ENCODE data around the gene PRKCE. TPM values are rescaled to one million over a fixed set of nuclear protein-coding genes. Genes with fewer than 3 reads are reported as not detected.
"Not testable (repeated sequence)": the region's sequence is repeated elsewhere in the genome, so short reads cannot be mapped to it uniquely, and the experiment has no call there.

The PRKCE gene
- total RNA-seq, 1 donor from 2014 or later, result 13.7 TPM

DNA sequence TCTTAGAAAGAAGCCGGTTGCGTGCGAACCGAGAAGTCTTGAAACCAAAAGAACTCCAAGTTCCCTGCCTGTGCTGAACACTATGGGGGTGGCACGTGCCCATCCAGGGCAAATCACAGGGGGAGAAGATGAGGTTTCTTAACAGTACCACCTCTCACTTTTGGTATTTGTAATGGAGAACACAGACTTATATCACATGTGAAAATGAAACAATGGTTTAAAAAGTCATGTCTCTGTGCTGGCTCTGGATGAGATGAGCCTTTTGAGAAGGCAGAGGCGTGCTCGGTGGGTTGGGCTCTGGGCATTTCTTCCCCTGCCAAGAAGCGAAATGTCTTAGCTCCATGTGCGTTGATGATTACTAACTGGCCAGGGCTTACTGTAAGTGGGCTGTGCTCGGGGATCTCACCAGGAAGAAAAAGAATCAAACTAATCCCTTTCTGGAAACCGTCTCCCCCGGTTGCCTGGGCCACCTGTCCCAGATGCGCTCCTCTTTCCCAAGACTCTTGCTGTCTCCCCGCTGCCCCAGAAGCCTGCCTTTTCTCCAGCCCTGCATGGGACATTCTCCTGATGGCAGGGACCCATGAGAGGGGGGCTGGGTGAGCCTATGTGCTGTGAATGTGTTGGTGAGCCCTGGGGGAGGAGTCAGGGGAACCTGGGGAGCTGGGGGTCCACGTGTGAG lies 252.9 kb downstream of the PRKCE start:
- intact Hi-C loops (cut with micrococcal nuclease), result loop anchor here (5.0 kb wide), 1 partner anchor 57 kb away; no protein-coding TSS in a partner anchor

DNA sequence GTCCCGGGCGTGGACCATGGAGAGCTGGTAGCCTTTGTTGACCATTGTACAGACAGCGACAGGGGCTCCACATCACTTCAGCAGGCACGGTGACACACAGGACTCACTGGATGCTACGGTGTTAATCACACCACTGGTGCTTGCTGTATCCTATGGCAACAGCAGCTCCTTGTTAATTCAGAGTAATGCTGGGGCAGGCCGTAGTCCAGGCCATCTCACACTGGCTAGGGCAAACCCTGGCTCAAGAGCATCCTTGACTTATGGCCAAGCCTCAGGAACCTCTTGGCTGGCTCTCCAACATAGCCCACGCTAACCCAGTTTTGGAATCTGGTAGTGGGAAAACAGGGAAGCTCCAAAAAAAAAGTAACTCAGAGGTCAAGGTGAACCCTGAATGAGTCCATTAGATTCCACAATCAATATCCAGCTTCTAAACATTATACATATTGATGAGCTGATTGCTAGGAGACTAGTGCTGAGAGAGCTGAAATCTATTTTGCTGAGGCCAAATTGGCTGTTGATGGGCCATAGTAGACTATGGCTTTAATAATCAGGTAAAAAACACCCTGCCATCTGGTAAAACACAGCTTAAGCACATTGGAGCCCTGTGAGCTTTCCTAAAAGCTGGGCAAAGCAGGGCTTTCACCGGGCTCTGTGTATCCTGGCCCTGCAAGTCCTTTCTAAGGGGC lies 253.6 kb downstream of the PRKCE start:
- intact Hi-C loops (cut with micrococcal nuclease), result loop anchor here (5.0 kb wide), 1 partner anchor 58 kb away; no protein-coding TSS in a partner anchor

DNA sequence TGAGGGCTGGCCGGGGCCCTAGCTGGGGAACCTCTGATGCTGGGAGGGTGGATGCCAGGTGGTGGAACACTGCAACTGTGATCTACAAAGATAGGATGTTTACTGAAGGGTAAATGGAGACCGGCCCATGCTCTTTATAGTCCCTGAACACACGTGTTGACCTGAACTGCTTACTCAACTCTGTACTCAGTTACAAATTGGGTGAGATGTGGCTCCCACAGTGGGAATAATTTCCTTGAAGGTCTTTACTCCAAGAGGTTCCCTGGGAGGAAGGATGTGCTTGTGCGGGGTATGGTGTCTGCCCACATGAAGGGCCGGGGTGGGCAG lies 254.1 kb downstream of the PRKCE start:
- intact Hi-C loops (cut with micrococcal nuclease), result no loop called here

DNA sequence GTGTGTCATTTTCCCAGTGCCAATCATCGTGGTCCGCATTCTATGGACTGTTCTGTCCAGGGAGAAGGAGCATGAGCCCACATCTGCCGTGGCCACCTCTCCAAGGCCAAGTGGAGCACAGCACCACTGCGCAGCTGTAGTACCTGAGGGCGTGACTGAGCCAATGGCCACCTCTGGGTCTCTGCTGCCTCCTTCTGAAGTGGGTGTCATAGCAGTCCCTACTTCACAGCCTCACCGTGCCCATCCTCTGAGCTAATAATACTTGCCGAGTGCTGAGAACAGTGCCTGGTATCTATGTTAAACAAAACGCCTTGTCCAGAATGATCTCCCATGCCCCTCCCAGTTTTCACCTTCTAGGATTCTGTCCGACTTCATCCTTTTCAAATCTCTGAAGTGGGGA lies 256.1 kb downstream of the PRKCE start:
- intact Hi-C loops (cut with micrococcal nuclease), result no loop called here

DNA sequence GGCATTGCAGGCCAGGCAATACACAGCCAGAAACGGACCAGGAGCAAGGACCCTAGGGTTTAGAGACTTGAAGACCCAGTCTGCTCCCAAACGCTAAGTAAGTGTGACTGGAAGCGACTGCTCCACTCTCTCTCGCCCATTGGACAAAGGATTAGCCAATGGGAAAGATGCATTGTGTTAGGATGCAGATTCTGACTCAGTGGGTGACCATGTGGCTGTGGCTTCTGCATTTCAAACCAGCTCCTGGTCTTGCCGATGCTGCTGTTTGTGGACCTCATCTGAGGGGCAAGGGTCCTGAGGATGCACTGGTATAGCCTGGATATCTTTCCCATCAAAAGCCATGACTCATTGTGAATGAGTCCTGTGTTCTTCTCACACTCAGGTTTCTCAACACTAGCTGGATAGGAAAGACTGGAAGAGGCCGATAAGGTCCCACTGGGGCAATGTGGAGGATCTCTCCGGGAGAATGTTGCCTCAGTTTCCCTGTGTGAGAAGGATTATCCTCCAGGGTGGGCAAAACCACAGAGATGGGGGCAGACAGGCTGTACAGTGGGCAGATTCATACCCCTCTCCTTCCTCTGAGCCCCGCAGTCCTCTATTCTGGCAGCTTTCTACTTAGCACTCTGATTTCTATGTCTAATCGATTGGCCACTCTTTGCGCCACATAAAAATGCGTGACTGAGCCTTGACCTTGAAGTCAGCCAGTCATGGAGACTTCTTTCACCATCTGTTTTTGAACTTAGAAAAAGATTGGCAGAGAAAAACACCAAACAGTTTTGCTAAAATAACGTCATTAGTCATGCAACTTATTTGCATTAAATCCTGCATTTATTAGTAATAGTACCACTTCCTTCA lies 257.1 kb downstream of the PRKCE start:
- intact Hi-C loops (cut with micrococcal nuclease), result no loop called here

DNA sequence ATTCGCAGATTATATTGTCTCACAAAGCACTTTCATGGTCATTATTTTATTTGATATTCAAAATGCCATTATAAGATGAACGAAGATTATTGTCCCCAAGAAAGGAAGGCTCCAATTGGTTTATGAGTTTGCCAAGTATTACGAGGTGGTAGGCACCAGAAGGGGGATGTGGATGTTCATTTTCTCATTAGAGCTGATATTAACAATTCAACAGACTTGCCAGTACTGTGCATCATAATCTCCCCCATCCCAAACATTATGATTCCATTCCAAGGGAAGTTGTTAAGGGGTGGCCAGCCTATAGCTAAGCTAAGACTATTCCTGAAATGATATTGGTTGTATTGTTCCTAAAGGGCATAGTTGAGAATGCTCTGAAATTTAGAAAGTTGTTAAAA lies 257.7 kb downstream of the PRKCE start:
- intact Hi-C loops (cut with micrococcal nuclease), result no loop called here

DNA sequence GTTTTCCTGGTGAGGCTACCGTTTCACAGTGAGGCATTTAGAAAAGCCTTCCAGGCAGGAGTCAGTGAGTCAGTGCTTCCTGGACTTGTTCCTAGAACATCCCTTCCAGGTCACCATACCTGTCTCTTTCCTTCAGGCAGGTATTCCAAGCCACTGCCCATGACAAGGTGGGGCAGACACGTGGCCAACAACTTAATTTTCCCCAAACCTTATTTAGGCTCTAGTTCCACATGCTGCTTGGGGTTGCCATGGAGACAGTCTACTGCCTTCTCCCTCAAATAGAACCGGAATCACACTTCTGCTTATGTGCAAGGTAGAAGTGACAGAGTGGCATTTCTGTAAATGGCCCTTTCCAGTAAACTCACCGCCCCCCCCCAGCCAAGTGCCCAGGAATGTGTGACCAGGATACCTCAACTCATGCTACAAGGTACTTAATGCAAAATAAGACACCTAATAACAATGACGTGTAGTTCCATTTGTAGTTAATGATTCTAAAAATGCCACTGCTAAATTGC lies 258.3 kb downstream of the PRKCE start:
- intact Hi-C loops (cut with micrococcal nuclease), result no loop called here

DNA sequence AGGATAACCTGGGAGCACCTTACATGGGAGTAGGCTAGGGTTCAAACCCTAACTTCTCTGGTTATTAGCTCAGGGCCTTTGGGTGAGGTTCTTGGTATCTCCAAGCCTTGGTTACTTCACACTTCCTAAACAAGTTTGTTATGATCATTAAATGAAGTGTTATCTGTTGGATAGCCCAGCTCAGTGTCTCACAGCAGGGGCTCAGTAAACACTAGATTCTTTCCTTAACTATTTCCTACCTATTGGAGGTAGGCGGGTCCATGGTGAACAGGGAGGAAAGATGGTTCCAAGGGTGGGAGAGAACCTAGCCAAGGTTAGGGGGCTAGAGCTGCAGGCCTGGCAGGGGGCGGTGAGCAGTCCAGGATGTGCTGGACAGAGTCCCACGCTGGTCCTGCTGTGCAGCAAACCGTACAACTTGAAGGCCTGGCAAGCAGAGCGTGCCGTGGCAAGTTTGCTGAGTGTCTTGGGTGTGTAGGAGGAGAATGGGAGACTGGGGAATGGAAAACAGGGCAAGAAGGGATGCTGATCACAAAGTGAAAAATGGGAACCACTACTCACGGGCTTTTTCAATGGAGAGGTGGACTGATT lies 259.1 kb downstream of the PRKCE start:
- intact Hi-C loops (cut with micrococcal nuclease), result no loop called here

DNA sequence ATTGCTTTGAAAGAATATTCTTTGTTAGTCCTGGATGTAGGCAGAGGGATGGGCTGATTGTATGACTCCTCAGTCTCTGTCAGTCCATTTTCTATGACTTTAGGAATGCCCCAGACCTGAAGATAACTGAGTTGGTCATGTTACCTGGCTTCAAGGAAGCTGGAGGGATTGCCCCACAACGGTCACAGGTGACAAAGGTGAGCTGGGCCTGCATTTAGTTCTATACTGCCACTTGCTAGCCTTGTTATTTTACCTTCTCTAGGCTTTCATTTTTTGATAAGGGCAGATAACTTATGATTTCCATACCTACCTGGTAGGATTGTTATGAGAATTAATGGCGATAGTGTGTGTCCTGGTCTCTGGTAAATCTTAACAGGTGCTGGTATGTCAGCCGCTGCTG lies 260.1 kb downstream of the PRKCE start:
- intact Hi-C loops (cut with micrococcal nuclease), result no loop called here

DNA sequence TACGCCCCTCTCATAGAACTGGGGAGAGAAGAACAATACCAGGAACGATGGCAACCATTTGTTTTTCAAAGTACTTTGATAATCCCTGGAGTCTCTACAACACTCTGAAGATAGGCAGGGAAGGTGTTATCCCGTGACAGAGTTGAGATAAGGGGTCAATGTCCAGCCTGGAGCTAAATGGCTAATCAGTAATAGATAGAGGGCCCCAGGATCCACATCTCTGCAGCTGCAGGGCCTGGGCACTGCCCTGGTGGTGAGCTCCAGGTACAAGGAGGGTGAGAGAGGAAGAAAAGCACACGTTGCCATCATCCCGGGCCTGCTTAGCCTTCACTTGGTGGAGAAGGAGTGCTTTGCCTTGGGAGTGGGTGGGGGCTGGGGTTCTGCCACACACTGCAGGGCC lies 260.6 kb downstream of the PRKCE start:
- intact Hi-C loops (cut with micrococcal nuclease), result no loop called here

DNA sequence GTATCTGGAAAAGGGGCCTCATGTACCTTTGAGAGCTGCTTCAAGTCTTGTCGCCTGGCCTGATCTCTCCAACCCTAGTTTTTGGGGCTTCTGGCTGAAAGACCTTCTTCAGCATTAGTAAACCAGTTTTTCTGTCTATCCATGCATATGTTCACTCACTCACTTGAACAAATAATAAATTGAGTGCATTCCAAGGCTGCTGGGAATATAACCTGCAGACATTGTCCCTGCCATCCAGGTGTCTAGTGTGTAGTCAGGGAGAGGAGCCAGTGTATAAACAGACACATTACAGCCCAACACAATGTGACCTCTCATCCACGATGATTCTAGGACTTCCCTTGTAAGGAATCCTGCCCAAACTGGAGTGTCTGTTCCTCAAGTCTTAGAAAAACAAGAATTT lies 262.1 kb downstream of the PRKCE start:
- intact Hi-C loops (cut with micrococcal nuclease), result no loop called here

DNA sequence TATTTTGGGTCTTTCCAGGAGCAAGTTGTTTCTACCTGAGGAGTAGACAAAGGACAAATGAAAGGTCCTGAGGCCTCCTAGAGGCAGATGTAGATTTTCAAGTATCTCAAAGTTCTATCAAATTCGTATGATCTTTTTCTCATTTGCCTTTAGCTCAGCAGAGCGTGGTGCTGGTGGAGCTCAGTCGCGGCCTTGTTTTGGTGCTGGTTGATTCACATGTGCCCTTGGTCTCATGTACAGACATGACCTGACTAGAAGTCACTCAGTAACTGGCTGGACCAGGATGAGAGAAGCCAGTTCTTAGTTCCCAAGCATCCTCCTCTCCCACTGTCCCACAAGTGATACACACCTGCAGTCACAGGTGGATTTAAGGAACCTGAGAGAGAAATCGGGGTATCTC lies 264.0 kb downstream of the PRKCE start:
- intact Hi-C loops (cut with micrococcal nuclease), result no loop called here

DNA sequence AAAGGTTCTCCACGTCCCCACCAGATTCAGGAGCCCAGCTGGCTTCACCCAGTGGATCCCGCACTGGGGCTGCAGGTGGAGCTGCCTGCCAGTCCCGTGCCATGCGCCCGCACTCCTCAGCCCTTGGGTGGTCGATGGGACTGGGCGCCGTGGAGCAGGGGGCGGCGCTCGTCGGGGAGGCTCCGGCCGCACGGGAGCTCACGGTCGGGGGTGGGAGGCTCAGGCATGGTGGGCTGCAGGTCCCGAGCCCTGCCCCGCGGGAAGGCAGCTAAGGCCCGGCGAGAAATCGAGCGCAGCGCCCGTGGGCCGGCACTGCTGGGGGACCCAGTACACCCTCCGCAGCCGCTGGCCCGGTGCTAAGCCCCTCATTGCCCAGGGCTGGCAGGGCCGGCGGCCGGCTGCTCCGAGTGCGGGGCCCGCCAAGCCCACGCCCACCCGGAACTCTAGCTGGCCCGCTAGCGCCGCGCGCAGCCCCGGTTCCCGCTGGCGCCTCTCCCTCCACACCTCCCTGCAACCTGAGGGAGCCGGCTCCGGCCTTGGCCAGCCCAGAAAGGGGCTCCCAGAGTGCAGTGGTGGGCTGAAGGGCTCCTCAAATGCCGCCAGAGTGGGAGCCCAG lies 266.2 kb downstream of the PRKCE start:
- intact Hi-C loops (cut with micrococcal nuclease), result not testable (repeated sequence)

DNA sequence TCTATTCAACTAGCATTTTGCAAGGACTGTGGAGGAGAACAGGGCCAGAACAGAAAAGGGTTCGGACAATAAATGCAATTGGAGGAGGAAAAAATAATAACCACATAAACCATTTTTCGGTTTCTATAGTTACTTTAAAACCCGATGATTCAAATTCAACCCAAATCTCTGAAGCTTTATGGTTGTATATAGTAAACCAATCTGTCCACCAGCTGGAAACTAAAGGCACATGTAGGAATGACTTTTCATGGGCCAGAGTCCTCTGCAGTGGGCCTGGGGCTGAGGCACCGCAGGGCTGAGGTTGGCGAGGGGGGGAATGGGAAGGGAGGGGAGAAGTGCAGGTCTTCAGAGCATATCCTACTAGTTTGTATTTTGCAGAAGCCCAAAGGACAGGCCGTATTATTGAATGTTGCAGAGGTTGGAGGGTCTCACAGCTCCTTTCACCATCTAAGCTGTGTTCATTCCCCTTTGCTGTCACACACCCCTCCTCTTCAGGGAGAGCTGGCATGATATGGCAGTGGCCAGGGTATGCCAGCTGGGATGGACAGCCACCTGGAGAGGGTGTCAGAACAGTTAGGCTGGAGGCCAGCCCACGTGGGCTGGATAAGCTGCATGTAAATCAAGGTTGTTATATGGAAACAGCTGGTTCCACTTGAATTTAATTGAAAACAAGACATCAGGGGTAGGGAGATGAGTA lies 267.1 kb downstream of the PRKCE start:
- intact Hi-C loops (cut with micrococcal nuclease), result no loop called here

DNA sequence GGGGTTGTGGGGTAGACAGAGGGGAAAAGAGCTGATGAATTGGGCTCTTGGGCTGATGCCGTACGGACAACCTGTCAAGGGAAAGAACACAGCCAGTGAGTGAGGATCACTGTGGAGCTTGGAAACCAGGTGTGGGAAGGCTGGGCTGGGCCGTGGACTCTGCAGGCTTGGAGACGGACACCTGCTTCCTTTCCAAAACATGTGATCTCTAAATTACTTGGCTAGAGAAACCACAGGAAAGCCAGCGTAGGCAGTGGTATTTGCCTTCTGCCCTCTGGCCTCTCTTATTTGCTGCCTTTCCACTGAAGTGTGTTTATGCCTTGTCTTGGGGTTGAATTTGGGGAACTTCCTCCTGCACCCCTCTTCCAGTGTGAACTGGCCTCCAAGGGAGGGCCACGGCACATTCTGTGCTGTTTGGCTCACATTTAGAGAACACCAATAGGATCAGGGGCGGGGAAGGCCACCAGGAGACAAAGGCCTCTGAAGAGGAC lies 267.7 kb downstream of the PRKCE start:
- intact Hi-C loops (cut with micrococcal nuclease), result no loop called here

DNA sequence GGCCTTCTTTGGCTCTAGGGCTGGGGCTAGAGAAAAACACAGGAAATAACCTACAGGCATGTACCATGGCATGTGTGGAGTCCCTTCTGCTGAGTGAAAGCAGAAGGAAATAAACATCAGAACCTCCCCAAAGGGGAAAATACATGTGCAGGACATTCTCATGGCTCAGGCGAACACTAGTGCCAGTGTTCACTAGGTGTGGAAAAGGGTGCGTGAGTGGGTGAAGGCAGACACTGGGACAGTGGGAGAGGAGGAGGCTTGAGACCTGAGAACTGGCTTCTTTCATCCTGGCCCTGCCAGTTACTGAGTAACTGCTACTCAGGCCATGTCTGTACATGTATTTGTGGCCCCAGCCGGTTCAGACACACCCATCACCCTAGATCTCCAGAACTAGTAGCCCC lies 268.2 kb downstream of the PRKCE start:
- intact Hi-C loops (cut with micrococcal nuclease), result no loop called here

DNA sequence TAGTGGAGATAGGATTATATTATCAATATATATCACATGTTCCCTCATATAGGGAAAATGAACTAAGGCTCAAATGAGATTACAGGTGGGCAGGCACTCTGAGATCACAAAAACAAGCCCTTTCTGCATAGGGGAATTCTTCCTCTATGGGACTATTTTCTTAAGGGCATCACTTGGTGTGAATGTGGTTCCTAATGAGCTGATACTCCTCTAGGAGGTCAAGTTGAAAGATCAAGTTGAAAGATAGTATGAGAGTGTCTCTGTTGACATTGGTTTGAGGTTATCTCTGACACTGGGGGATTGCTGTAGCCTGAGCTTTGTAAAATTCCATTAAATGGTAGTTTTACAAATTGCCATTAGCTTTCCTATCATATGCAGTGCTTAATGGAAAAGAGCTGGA lies 270.4 kb downstream of the PRKCE start:
- intact Hi-C loops (cut with micrococcal nuclease), result no loop called here

DNA sequence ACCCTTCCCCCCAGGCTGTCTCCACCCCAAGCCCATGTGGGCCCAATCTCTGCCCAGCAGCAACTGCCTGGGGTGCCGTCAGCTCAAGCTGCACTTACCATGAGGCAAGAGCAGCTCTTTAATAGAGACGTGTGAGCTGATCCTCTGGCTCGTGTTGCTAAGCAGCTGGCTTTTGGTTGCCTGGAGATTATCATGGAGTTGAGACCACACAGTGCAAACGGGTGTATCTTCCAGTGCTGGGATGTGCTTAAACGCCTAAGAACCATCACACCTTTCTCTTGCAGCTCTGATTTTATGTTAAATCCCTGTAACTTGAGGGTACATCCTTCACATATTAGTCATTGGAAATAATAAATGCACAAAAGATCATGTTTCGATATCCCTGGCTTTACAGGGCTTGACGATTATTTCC lies 271.1 kb downstream of the PRKCE start:
- intact Hi-C loops (cut with micrococcal nuclease), result no loop called here

DNA sequence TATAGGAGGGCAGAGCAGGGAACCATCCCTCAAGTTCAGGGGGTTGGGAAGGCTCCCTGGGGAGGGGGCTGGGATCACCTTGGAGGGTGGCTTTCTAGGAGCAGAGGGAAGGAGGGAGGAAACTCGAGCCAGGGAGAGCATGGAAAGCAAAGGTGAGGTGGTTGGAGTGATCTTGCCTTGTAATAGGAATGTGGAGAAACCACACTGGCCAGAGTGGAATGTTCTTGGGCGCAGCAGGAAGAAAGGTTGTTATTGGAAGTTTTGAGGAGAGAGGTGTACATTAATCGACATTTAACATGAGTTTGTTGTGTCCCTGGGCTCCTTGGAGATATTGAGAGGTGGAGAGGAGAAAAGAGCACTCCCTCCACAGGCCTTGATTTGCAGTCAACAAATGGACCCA lies 272.2 kb downstream of the PRKCE start:
- intact Hi-C loops (cut with micrococcal nuclease), result no loop called here

DNA sequence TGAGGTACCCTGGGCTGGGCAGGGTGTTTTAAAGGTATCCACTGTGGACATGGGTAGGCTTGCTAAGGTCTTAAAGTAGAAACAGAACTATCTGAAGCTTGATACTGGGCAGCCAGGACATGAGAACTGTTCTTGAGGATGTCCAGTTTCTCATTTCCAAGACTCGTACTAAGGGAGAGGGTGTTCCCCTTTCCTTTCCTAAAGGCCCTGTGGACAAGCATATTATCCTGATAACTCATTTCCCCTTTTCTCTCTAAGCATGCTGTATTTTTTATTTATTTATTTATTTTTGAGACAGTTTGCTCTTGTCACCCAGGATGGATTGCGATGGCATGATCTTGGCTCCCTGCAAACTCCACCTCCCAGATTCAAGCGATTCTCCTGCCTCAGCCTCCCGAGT lies 273.6 kb downstream of the PRKCE start:
- intact Hi-C loops (cut with micrococcal nuclease), result no loop called here

Data from T-helper 1 cell treated with Interleukin-12 subunit alpha and Interleukin-12 subunit beta and Interleukin-4 antibody, amounts not matched to agents 30 ng/mL and 1 ng/mL, for 36 hours (primary cell).